CD4-positive, alpha-beta T cell treated with Interferon gamma for 1 hour (primary cell): Measurements from ENCODE around the gene ABO.
"Not testable (repeated sequence)": the region's sequence is repeated elsewhere in the genome, so short reads cannot be mapped to it uniquely, and the experiment has no call there.

ENCODE experiments used
- DNase-seq: peaks from one replicate; pipeline ENCODE4 v3.0.0-alpha.2; 2020

ABO gene

GRCh38 chr9:133239533-133240090 lies 35.4 kb downstream of the ABO start:
- no peak for DNase-seq

GRCh38 chr9:133238851-133239532 lies 36.0 kb downstream of the ABO start:
- peak; percentile 74 for DNase-seq

- peak; percentile 77 for DNase-seq
Observed at GRCh38 chr9:133238272-133238850, 36.6 kb downstream of the ABO start.

- DNase-seq: no peak
Observed at GRCh38 chr9:133237035-133237731, 37.8 kb downstream of the ABO start.

- DNase-seq: not testable (repeated sequence)
Observed at GRCh38 chr9:133236291-133237034, 38.5 kb downstream of the ABO start.

- DNase-seq: no peak
Observed at GRCh38 chr9:133235549-133236222, 39.3 kb downstream of the ABO start.

- DNase-seq: no peak
Observed at GRCh38 chr9:133234577-133235322, 40.3 kb downstream of the ABO start.

GRCh38 chr9:133233681-133234432 lies 41.1 kb downstream of the ABO start:
- DNase-seq: no peak

GRCh38 chr9:133231934-133232568 lies 43.0 kb downstream of the ABO start:
- not testable (repeated sequence) for DNase-seq

- not testable (repeated sequence) for DNase-seq
Observed at GRCh38 chr9:133230514-133230913, 44.5 kb downstream of the ABO start.

GRCh38 chr9:133230093-133230492 lies 44.9 kb downstream of the ABO start:
- DNase-seq: no peak

GRCh38 chr9:133228474-133229193 lies 46.4 kb downstream of the ABO start:
- not testable (repeated sequence) for DNase-seq

- DNase-seq: not testable (repeated sequence)
Observed at GRCh38 chr9:133227996-133228395, 47.0 kb downstream of the ABO start.

- no peak for DNase-seq
Observed at GRCh38 chr9:133227242-133227860, 47.6 kb downstream of the ABO start.

GRCh38 chr9:133226219-133227171 lies 48.5 kb downstream of the ABO start:
- DNase-seq: no peak

- no peak for DNase-seq
Observed at GRCh38 chr9:133225171-133226011, 49.6 kb downstream of the ABO start.

- DNase-seq: no peak
Observed at GRCh38 chr9:133224762-133225161, 50.2 kb downstream of the ABO start.
